OCI-LY7 (cell line): ENCODE data around the gene STKLD1. TPM values are rescaled to one million over a fixed set of nuclear protein-coding genes. Genes with fewer than 3 reads are reported as not detected.

Source experiments
- BruUV-seq: library from RNA; stranded (reverse); fragments of 400-500 nt; replicated peaks from 2 replicates; lab custom pipeline; 2021; lab: Mats Ljungman, UMichigan
- CTCF ChIA-PET: fragments of 300-600 bp; sonication (Branson Sonifier 250); formaldehyde crosslinking; loops from one replicate; lab custom pipeline; 2022; ENCODE audit warnings: antibody characterized with exemption; ENCODE audit not compliant: unreplicated experiment; lab: Charles Lee
- POLR2A ChIA-PET: fragments of 300-600 bp; sonication (Branson Sonifier 250); formaldehyde crosslinking; loops from one replicate; lab custom pipeline; 2022; ENCODE audit warnings: antibody characterized with exemption; lab: Charles Lee
- DNase-seq: peaks from one replicate; pipeline ENCODE4 v3.0.0-alpha.2; 2015; ENCODE audit warnings: low spot score
- H2AFZ ChIP-seq: fragments of 200-600 bp; sonication (generic), shearing (Covaris generic); 2 replicates; pipeline ENCODE4 v1.6.1; 2014; ENCODE audit warnings: mild to moderate bottlenecking, antibody characterized with exemption, low read length, moderate library complexity
- H3K27ac ChIP-seq: fragments of 200-600 bp; sonication (generic); 2 replicates; pipeline ENCODE4 v1.5.1; 2014; ENCODE audit warnings: mixed run types, low read depth, mild to moderate bottlenecking, moderate library complexity, low read length, inconsistent platforms; ENCODE audit not compliant: poor library complexity, severe bottlenecking
- H3K36me3 ChIP-seq: fragments of 200-600 bp; sonication (generic); 2 replicates; pipeline ENCODE4 v1.6.1; 2014; ENCODE audit warnings: mild to moderate bottlenecking, antibody characterized with exemption, low read length, moderate library complexity, mixed read lengths; ENCODE audit not compliant: insufficient read depth
- H3K4me1 ChIP-seq: fragments of 200-600 bp; sonication (generic); 2 replicates; pipeline ENCODE4 v1.5.1; 2014; ENCODE audit warnings: mild to moderate bottlenecking, low read length; ENCODE audit not compliant: insufficient read depth, poor library complexity, severe bottlenecking
- H3K4me2 ChIP-seq: fragments of 200-600 bp; sonication (generic); 2 replicates; pipeline ENCODE4 v1.6.1; 2014; ENCODE audit warnings: mild to moderate bottlenecking, low read length
- H3K4me3 ChIP-seq: fragments of 200-600 bp; sonication (generic); 2 replicates; pipeline ENCODE4 v1.5.1; 2014; ENCODE audit warnings: mild to moderate bottlenecking, low read depth, low read length; ENCODE audit not compliant: poor library complexity, severe bottlenecking
- H3K79me2 ChIP-seq: fragments of 200-600 bp; sonication (generic); 2 replicates; pipeline ENCODE4 v1.6.1; 2016; ENCODE audit warnings: low read depth, mild to moderate bottlenecking, low read length, moderate library complexity, mixed read lengths; ENCODE audit not compliant: insufficient read depth
- H3K9me2 ChIP-seq: fragments of 200-600 bp; sonication (generic); 2 replicates; pipeline ENCODE4 v1.6.1; 2016; ENCODE audit warnings: mild to moderate bottlenecking, low read length, mixed read lengths; ENCODE audit not compliant: insufficient read depth
- H3K9me3 ChIP-seq: fragments of 200-600 bp; sonication (generic); 2 replicates; pipeline ENCODE4 v1.6.1; 2014; ENCODE audit warnings: mild to moderate bottlenecking, mixed run types, low read length, mixed read lengths
- H4K20me1 ChIP-seq: fragments of 200-600 bp; sonication (generic); 2 replicates; pipeline ENCODE4 v1.6.1; 2014; ENCODE audit warnings: mild to moderate bottlenecking, antibody characterized with exemption, low read length, moderate library complexity, mixed read lengths; ENCODE audit not compliant: insufficient read depth
- EZH2phosphoT487 ChIP-seq: fragments of 200-600 bp; sonication (generic); IDR thresholded peaks from 2 replicates; pipeline ENCODE4 v1.6.1; 2018; ENCODE audit warnings: low read depth, borderline replicate concordance, mild to moderate bottlenecking, mixed run types, antibody characterized with exemption, low read length, moderate library complexity, mixed read lengths
- intact Hi-C: fragments of 100-400 bp; cut with micrococcal nuclease; formaldehyde crosslinking; loops from one replicate; pipeline ENCODE4 v1.10.0; 2022; ENCODE audit not compliant: unreplicated experiment
- total RNA-seq, 2 experiments: library from RNA; depleted of rRNA in 1 of 2; stranded (reverse); fragments of >200 nt in 1 of 2; shearing (Covaris generic) in 1 of 2; gene quantifications; 2 replicates each; pipeline ENCODE4 v1.2.3, GENCODE V29; 2014 to 2022
- TF ChIP-seq, protein P1 (sequence below): fragments of 200-600 bp; sonication (generic); conservative IDR thresholded peaks from 2 replicates; pipeline ENCODE4 v1.5.1; 2014; ENCODE audit warnings: mild to moderate bottlenecking, antibody characterized with exemption, low read length, moderate library complexity, mixed read lengths

The STKLD1 gene
- total RNA-seq, 2 experiments from 2014 or later: 1.4 to 1.7 TPM

DNA sequence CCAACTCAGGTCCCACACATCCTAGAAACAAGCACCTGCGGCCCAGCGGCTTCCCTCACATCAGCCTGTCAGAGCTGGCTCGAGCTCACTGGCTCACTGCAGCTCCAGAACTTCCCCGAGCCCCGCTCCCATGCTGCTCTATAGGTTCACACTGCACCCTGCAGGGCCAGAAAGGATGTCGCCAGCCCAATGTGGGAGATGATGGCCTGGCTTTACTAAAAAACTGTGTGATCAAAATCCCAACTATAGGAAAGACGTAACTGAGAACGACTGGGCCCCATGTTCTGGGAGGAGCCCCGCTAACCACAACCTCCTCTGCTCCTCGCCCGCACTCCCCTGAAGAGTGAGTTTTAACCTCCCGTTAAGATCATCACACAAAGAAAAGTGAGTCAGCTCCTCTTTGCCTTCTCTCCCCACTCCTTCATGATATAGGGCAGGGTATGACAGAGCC lies 4.9 kb upstream of the STKLD1 start:
- peaks cover 31% of the 10 kb centered on the region for H3K4me1 ChIP-seq
- H3K9me3 ChIP-seq: no peaks in the 10 kb centered on the region
- BruUV-seq: no TSS peak
- H4K20me1 ChIP-seq: peaks cover 22% of the 10 kb centered on the region
- peaks cover 76% of the 10 kb centered on the region for H3K79me2 ChIP-seq
- CTCF ChIA-PET: no interaction called here
- H3K4me2 ChIP-seq: peak overlapping the region; percentile 39
- peaks cover 69% of the 10 kb centered on the region for H3K36me3 ChIP-seq
- POLR2A ChIA-PET: no interaction called here
- no peak overlapping the region for H3K4me3 ChIP-seq
- H3K27ac ChIP-seq: peak overlapping the region; percentile 38
- DNase-seq: no peak
- no peak overlapping the region for H2AFZ ChIP-seq
- TF ChIP-seq EZH2phosphoT487: no peak
- TF ChIP-seq, protein P1, sequence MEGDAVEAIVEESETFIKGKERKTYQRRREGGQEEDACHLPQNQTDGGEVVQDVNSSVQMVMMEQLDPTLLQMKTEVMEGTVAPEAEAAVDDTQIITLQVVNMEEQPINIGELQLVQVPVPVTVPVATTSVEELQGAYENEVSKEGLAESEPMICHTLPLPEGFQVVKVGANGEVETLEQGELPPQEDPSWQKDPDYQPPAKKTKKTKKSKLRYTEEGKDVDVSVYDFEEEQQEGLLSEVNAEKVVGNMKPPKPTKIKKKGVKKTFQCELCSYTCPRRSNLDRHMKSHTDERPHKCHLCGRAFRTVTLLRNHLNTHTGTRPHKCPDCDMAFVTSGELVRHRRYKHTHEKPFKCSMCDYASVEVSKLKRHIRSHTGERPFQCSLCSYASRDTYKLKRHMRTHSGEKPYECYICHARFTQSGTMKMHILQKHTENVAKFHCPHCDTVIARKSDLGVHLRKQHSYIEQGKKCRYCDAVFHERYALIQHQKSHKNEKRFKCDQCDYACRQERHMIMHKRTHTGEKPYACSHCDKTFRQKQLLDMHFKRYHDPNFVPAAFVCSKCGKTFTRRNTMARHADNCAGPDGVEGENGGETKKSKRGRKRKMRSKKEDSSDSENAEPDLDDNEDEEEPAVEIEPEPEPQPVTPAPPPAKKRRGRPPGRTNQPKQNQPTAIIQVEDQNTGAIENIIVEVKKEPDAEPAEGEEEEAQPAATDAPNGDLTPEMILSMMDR: no peak; the same call in 1 of the 2 replicates
- no peaks in the 10 kb centered on the region for H3K9me2 ChIP-seq
- intact Hi-C loops: no loop called here

DNA sequence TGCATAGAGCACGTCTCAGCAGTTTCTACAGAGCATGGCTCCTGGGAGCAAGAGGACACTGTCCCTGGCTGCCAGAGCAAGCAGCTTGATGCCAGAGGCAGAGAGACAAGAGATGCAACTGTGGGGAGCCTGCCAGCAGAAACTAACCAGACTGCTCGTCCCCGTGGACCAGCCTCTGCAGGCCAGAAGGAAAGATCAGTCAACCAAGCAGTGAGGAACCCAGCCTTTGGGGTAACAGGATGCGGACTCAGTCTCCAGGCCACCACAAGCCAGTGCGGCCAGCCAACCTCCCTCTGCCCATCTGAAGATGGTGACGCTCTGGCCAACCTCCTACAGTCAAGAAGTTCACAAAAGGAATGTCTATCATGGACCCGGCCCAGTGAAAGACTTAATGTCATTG lies 4.0 kb upstream of the STKLD1 start:
- POLR2A ChIA-PET: no interaction called here
- Histone ChIP-seq H3K36me3 (peaks cover 60% of the 10 kb centered on the region), H3K79me2 (peaks cover 76% of the 10 kb centered on the region), H3K4me3 (no peak overlapping the region), H3K4me2 (peak overlapping the region; percentile 39; the same call in 1 of the 2 replicates), H4K20me1 (peaks cover 22% of the 10 kb centered on the region), H2AFZ (no peak overlapping the region), H3K9me3 (no peaks in the 10 kb centered on the region), H3K4me1 (peaks cover 36% of the 10 kb centered on the region), H3K9me2 (no peaks in the 10 kb centered on the region), H3K27ac (no peak overlapping the region)
- TF ChIP-seq, protein P1: no peak
- no peak for TF ChIP-seq EZH2phosphoT487
- CTCF ChIA-PET: no interaction called here
- DNase-seq: no peak
- intact Hi-C loops: no loop called here
- BruUV-seq: no TSS peak

DNA sequence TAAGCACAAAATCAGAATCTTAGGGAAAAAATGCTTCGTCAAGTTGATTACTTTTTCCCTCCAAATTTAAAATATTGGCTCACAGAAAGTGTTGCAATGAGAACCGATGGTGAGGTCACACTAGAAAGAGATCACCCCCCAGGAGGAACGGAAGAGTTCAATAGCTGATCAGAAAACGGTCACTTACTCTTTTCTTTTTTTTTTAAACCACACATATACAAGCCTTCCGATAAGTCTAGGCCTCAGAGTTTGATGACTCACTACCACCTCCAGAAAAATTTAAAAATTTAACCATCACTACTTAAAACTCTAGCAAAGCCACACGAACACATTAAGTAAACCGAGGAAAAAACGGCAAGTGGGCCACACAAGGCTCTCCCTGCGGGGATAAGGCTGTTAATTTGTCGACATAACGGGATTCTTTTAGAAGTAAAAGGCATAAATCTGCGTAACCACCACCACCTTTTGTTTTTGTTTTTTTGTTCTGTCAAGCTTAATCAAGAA lies 1.5 kb upstream of the STKLD1 start:
- BruUV-seq: no TSS peak
- Histone ChIP-seq H2AFZ (no peak overlapping the region), H3K9me2 (no peaks in the 10 kb centered on the region), H3K4me2 (peak overlapping the region; percentile 94), H4K20me1 (peaks cover 22% of the 10 kb centered on the region), H3K27ac (peak overlapping the region; percentile 67), H3K4me1 (peaks cover 36% of the 10 kb centered on the region), H3K4me3 (peak overlapping the region; percentile 91), H3K36me3 (peaks cover 40% of the 10 kb centered on the region), H3K9me3 (no peaks in the 10 kb centered on the region), H3K79me2 (peaks cover 62% of the 10 kb centered on the region)
- ChIA-PET POLR2A (interaction anchor here (1.0 to 1.4 kb wide), 2 partner anchors 21 to 105 kb away, joined by 4 to 5 read pairs; no protein-coding TSS in a partner anchor), CTCF (interaction anchor here (1.0 kb wide), 1 partner anchor 18 kb away, joined by 3 read pairs; no protein-coding TSS in a partner anchor)
- no peak for DNase-seq
- TF ChIP-seq EZH2phosphoT487: no peak
- TF ChIP-seq, protein P1: no peak
- intact Hi-C loops: loop anchor here (2.0 kb wide), 1 partner anchor 38 kb away; the partner anchor contains the start of gene SURF6
